Neuronal stem cell (in vitro differentiated cells): Measurements from ENCODE around the gene MEX3A.

Experiments used
- DNase-seq: peaks from one replicate; pipeline ENCODE4 v3.0.0-alpha.2; 2013; ENCODE audit warnings: low spot score
- H2AFZ ChIP-seq: one replicate; pipeline ENCODE4 v1.6.1; 2013; ENCODE audit warnings: mild to moderate bottlenecking, low read length, inconsistent platforms
- H2AK5ac ChIP-seq: 2 replicates; pipeline ENCODE4 v1.6.1; 2013; ENCODE audit warnings: low read depth, mild to moderate bottlenecking, inconsistent platforms, low read length, moderate library complexity, mixed read lengths
- H2BK120ac ChIP-seq: 2 replicates; pipeline ENCODE4 v1.6.1; 2013; ENCODE audit warnings: low read depth, mild to moderate bottlenecking, inconsistent platforms, low read length, moderate library complexity, mixed read lengths
- H2BK12ac ChIP-seq: one replicate; pipeline ENCODE4 v1.6.1; 2013; ENCODE audit warnings: low read length, inconsistent platforms
- H2BK15ac ChIP-seq: 2 replicates; pipeline ENCODE4 v1.6.1; 2013; ENCODE audit warnings: mild to moderate bottlenecking, low read length, inconsistent platforms, mixed read lengths
- H2BK5ac ChIP-seq: one replicate; pipeline ENCODE4 v1.6.1; 2013; ENCODE audit warnings: inconsistent platforms, mild to moderate bottlenecking, low read length, moderate library complexity
- H3K14ac ChIP-seq: one replicate; pipeline ENCODE4 v1.6.1; 2013; ENCODE audit warnings: low read length, inconsistent platforms
- H3K18ac ChIP-seq: 2 replicates; pipeline ENCODE4 v1.6.1; 2013; ENCODE audit warnings: low read length, inconsistent platforms
- H3K23ac ChIP-seq: 2 replicates; pipeline ENCODE4 v1.6.1; 2013; ENCODE audit warnings: low read depth, mild to moderate bottlenecking, mixed read lengths, low read length, inconsistent platforms; ENCODE audit not compliant: poor library complexity
- H3K27ac ChIP-seq: replicated peaks from 3 replicates; pipeline ENCODE4 v1.5.1; 2013; ENCODE audit warnings: low read length, inconsistent platforms
- H3K27me3 ChIP-seq, 3 experiments: 2 replicates each; pipeline ENCODE4 v1.6.1; 2013; ENCODE audit warnings: low read length in 3 of 3, mild to moderate bottlenecking in 2 of 3, inconsistent platforms in 1 of 3, low read depth in 1 of 3, mixed read lengths in 1 of 3, moderate library complexity in 1 of 3; ENCODE audit not compliant: control insufficient read depth in 3 of 3, insufficient read depth in 3 of 3
- H3K36me3 ChIP-seq, 2 donors: replicated peaks in 1 of 2; 2 replicates each; pipeline ENCODE4 v1.6.1; 2013; ENCODE audit warnings: low read length in 2 of 2; ENCODE audit not compliant: control insufficient read depth in 2 of 2, insufficient read depth in 2 of 2
- H3K4ac ChIP-seq: 2 replicates; pipeline ENCODE4 v1.6.1; 2013; ENCODE audit warnings: inconsistent platforms, mild to moderate bottlenecking, low read length, moderate library complexity
- H3K4me1 ChIP-seq, 2 donors: 1 replicate in 1 of 2; 2 replicates in 1 of 2; pipeline ENCODE4 v1.6.1; 2013; ENCODE audit warnings: low read length in 2 of 2, low read depth in 1 of 2; ENCODE audit not compliant: control insufficient read depth in 2 of 2, insufficient read depth in 1 of 2
- H3K4me2 ChIP-seq: one replicate; pipeline ENCODE4 v1.6.1; 2013; ENCODE audit warnings: mild to moderate bottlenecking, low read length, inconsistent platforms; ENCODE audit not compliant: insufficient read depth, poor library complexity, severe bottlenecking
- H3K4me3 ChIP-seq, 2 donors: 2 replicates each; pipeline ENCODE4 v1.5.1; 2013; ENCODE audit warnings: low read length in 2 of 2, mild to moderate bottlenecking in 2 of 2, inconsistent platforms in 1 of 2, moderate library complexity in 1 of 2
- H3K79me1 ChIP-seq: one replicate; pipeline ENCODE4 v1.6.1; 2013; ENCODE audit warnings: low read depth, mild to moderate bottlenecking, inconsistent platforms, low read length, moderate library complexity
- H3K9ac ChIP-seq: one replicate; pipeline ENCODE4 v1.6.1; 2013; ENCODE audit warnings: mild to moderate bottlenecking, low read depth, low read length, inconsistent platforms; ENCODE audit not compliant: poor library complexity
- H3K9me3 ChIP-seq, 2 donors: replicated peaks in 1 of 2; 2 replicates each; pipeline versions ENCODE3 to v1.6.1; 2013; ENCODE audit warnings: low read length in 2 of 2, mild to moderate bottlenecking in 2 of 2, inconsistent platforms in 1 of 2, low read depth in 1 of 2, mixed read lengths in 1 of 2, moderate library complexity in 1 of 2; ENCODE audit not compliant: control insufficient read depth in 2 of 2, insufficient read depth in 1 of 2
- H4K8ac ChIP-seq: one replicate; pipeline ENCODE4 v1.6.1; 2013; ENCODE audit warnings: low read depth, mild to moderate bottlenecking, inconsistent platforms, low read length, moderate library complexity
- H4K91ac ChIP-seq: one replicate; pipeline ENCODE4 v1.6.1; 2013; ENCODE audit warnings: low read length, low read depth, mild to moderate bottlenecking, inconsistent platforms; ENCODE audit not compliant: poor library complexity
- WGBS, 2 donors: extraction: QIAGEN DNeasy Blood & Tissue Kit; methylation state at CpG; one replicate each; pipeline ENCODE4 v1.1.7; 2013; ENCODE audit warnings: missing lambda C conversion rate in 2 of 2, mixed read lengths in 1 of 2; ENCODE audit not compliant: insufficient read length in 2 of 2, insufficient replicate concordance in 1 of 2; ENCODE audit errors: extremely low coverage in 2 of 2; 5-methylcytosine and 5-hydroxymethylcytosine counted together

MEX3A gene

GRCh38 chr1:156079762-156080161 is 2.5 kb downstream of the MEX3A start:
- H3K4me1 ChIP-seq = peaks cover 44 to 48% of the 10 kb centered on the region in 2 donors
- H3K4me2 ChIP-seq = peak overlapping the region; percentile 54
- H3K4me3 ChIP-seq = peak overlapping the region; percentile 93 to 99
- H4K91ac ChIP-seq = no peak overlapping the region
- no peaks in the 10 kb centered on the region for H3K27me3 ChIP-seq
- H2BK120ac ChIP-seq = no peak overlapping the region
- no peaks in the 10 kb centered on the region for H3K9me3 ChIP-seq
- no CpG with 5 or more reads among the region's 5 CpGs for WGBS, 2 donors
- H4K8ac ChIP-seq = no peak overlapping the region
- peak overlapping the region; percentile 63 for H3K27ac ChIP-seq
- H2AFZ ChIP-seq = no peak overlapping the region
- no peak overlapping the region for H2BK15ac ChIP-seq
- H3K36me3 ChIP-seq = peaks cover 16 to 55% of the 10 kb centered on the region in 2 donors
- DNase-seq = no peak
- no peak overlapping the region for H2AK5ac ChIP-seq
- H2BK5ac ChIP-seq = no peak overlapping the region
- no peak overlapping the region for H2BK12ac ChIP-seq
- no peaks in the 10 kb centered on the region for H3K79me1 ChIP-seq
- no peak overlapping the region for H3K23ac ChIP-seq
- H3K14ac ChIP-seq = no peak overlapping the region
- no peak overlapping the region for H3K18ac ChIP-seq
- H3K4ac ChIP-seq = no peak overlapping the region
- H3K9ac ChIP-seq = no peak overlapping the region

GRCh38 chr1:156078728-156079127 is 3.5 kb downstream of the MEX3A start:
- no peak overlapping the region for H3K23ac ChIP-seq
- H3K4me3 ChIP-seq = peak overlapping the region; percentile 36 to 46
- H2BK120ac ChIP-seq = no peak overlapping the region
- no peaks in the 10 kb centered on the region for H3K9me3 ChIP-seq
- H2BK5ac ChIP-seq = no peak overlapping the region
- WGBS, 2 donors = no CpG with 5 or more reads among the region's 5 CpGs
- H4K91ac ChIP-seq = no peak overlapping the region
- H2AFZ ChIP-seq = no peak overlapping the region
- H3K9ac ChIP-seq = no peak overlapping the region
- peaks cover 16 to 62% of the 10 kb centered on the region in 2 donors for H3K36me3 ChIP-seq
- H3K4me2 ChIP-seq = peak overlapping the region; percentile 59
- no peak for DNase-seq
- H2BK15ac ChIP-seq = no peak overlapping the region
- peak overlapping the region; percentile 28 for H3K27ac ChIP-seq
- H4K8ac ChIP-seq = no peak overlapping the region
- H3K27me3 ChIP-seq = no peaks in the 10 kb centered on the region
- no peak overlapping the region for H2BK12ac ChIP-seq
- H3K18ac ChIP-seq = no peak overlapping the region
- H3K14ac ChIP-seq = no peak overlapping the region
- no peaks in the 10 kb centered on the region for H3K79me1 ChIP-seq
- H2AK5ac ChIP-seq = no peak overlapping the region
- H3K4ac ChIP-seq = no peak overlapping the region
- peaks cover 47 to 49% of the 10 kb centered on the region in 2 donors for H3K4me1 ChIP-seq

- Histone ChIP-seq H2AK5ac (peak overlapping the region; percentile 89), H2AFZ (no peak overlapping the region), H2BK15ac (peak overlapping the region; percentile 51), H3K27me3 (no peaks in the 10 kb centered on the region), H3K4me2 (no peak overlapping the region), H2BK12ac (no peak overlapping the region), H3K4me3 (no peak overlapping the region), H3K4ac (peak overlapping the region; percentile 45), H3K9ac (no peak overlapping the region), H2BK5ac (peak overlapping the region; percentile 82), H3K79me1 (peaks cover 3% of the 10 kb centered on the region), H3K9me3 (no peaks in the 10 kb centered on the region), H2BK120ac (no peak overlapping the region), H3K18ac (peak overlapping the region; percentile 86), H4K91ac (no peak overlapping the region), H3K23ac (peak overlapping the region; percentile 92), H3K4me1 (peaks cover 56 to 59% of the 10 kb centered on the region in 2 donors), H3K14ac (no peak overlapping the region), H4K8ac (no peak overlapping the region), H3K27ac (peak overlapping the region; percentile 81), H3K36me3 (peaks cover 17 to 75% of the 10 kb centered on the region in 2 donors)
- no CpG with 5 or more reads among the region's 19 CpGs for WGBS, 2 donors
- no peak for DNase-seq
Observed at GRCh38 chr1:156077430-156077760, 4.9 kb downstream of the MEX3A start.

GRCh38 chr1:156076609-156077429 is 5.4 kb downstream of the MEX3A start:
- peak overlapping the region; percentile 51 for H2BK15ac ChIP-seq
- peak overlapping the region; percentile 45 for H3K4ac ChIP-seq
- peaks cover 17 to 79% of the 10 kb centered on the region in 2 donors for H3K36me3 ChIP-seq
- H2BK120ac ChIP-seq = no peak overlapping the region
- peak overlapping the region; percentile 81 for H3K27ac ChIP-seq
- peaks cover 6% of the 10 kb centered on the region for H3K79me1 ChIP-seq
- H3K27me3 ChIP-seq = no peaks in the 10 kb centered on the region
- H2BK5ac ChIP-seq = peak overlapping the region; percentile 82
- H3K23ac ChIP-seq = peak overlapping the region; percentile 92
- H4K91ac ChIP-seq = peak overlapping the region; percentile 83
- peak overlapping the region; percentile 48 for H3K4me2 ChIP-seq
- no peak overlapping the region for H2BK12ac ChIP-seq
- H3K4me3 ChIP-seq = no peak overlapping the region
- peaks cover 59 to 60% of the 10 kb centered on the region in 2 donors for H3K4me1 ChIP-seq
- H3K14ac ChIP-seq = no peak overlapping the region
- H3K18ac ChIP-seq = peak overlapping the region; percentile 86
- no peak for DNase-seq
- peak overlapping the region; percentile 72 for H3K9ac ChIP-seq
- peak overlapping the region; percentile 89 for H2AK5ac ChIP-seq
- no peak overlapping the region for H2AFZ ChIP-seq
- H3K9me3 ChIP-seq = no peaks in the 10 kb centered on the region
- WGBS, 2 donors = no CpG with 5 or more reads among the region's 73 CpGs
- H4K8ac ChIP-seq = no peak overlapping the region
